ENCODE results near the gene PCSK4. TPM values are rescaled to one million over a fixed set of nuclear protein-coding genes. Genes with fewer than 3 reads are reported as not detected.

The PCSK4 gene
- total RNA-seq, 4 donors from 2014 or later = 1.4 to 2.4 (median 2.2) TPM

DNA sequence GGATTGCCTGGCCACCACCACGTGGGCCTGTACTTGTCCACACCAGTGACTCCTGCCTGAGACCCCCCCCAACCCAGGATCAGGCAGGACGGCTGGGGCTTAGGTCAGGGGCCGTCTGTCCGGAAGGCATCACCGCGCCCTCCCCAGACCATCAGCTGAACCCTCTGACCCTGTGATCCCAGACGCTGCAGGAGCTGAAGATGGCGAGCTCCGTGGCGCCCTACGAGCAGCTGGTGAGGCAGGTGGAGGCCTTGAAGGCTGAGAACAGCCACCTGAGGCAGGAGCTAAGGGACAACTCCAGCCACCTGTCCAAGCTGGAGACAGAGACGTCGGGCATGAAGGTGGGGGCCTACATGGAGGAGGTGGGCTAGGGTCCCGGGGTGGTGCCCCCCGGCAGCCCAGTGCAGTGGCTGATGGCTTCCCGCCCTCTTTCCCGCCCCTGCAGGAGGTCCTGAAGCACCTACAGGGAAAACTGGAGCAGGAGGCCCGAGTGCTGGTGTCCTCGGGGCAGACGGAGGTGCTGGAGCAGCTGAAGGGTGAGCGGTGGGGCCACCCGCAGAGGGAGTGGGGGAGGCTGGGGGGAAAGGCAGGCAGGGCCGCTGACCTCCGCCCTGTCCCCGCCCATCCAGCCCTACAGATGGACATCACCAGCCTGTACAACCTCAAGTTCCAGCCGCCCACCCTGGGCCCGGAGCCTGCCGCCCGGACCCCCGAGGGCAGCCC lies 37.2 kb downstream of the PCSK4 start:
- ATAC-seq (ENCODE audit: low FRiP score) (no peak), DNase-seq (ENCODE audit: low spot score) (no peak)
- no peak for TF ChIP-seq CTCF (IDR thresholded peaks at IDR 0.05)

DNA sequence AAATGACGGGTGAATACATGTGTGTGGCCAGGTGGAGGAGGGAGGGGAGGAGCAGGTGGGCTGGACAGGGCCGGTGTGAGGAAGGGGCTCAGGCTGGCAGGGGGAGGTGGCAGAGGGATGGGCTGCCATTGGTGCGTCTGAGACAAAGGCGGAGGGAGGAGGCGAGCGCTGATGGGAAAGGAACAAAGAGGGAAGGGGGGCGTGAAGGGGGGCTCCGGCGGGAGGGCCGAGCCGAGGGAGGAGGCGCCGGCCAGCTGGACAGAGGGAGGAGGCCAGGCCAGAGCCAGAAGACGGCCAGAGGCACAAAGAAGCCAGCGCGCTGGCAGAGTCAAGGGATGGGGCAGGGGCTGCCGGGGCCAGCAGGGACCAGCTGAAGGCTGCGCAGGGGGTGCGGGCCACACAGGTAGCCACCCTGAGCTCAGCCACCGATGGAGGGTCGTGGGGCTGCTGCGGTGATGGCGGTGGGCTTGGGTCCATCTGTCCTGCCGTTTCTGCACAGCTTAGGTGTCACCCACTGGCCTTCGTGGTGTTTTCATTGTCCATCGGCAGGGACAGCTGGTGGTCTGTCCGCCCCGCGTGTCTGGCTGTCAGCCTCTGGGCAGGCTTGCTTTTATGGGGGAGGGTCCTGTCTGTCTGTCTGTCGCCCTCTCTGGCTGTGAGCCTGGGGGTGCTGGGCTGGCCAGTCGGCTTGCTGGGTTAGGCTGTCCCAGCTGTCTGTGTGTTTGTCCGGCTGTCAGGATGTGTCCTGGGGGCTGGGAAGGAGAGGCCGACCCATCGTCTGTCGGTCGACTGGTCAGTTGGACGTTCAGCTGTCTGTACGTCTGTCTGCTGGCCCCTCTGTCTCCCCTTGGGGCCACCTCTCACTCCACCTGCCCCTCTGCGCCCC lies 38.0 kb downstream of the PCSK4 start:
- DNase-seq (ENCODE audit: low spot score) (no peak), ATAC-seq (ENCODE audit: low FRiP score) (no peak)
- no peak for TF ChIP-seq CTCF (IDR thresholded peaks at IDR 0.05)

GRCh38 chr19:1450735-1451731 lies 39.1 kb downstream of the PCSK4 start:
- DNase-seq (ENCODE audit: low spot score) = no peak
- TF ChIP-seq CTCF (IDR thresholded peaks at IDR 0.05) = no peak
- ATAC-seq (ENCODE audit: low FRiP score) = no peak

DNA sequence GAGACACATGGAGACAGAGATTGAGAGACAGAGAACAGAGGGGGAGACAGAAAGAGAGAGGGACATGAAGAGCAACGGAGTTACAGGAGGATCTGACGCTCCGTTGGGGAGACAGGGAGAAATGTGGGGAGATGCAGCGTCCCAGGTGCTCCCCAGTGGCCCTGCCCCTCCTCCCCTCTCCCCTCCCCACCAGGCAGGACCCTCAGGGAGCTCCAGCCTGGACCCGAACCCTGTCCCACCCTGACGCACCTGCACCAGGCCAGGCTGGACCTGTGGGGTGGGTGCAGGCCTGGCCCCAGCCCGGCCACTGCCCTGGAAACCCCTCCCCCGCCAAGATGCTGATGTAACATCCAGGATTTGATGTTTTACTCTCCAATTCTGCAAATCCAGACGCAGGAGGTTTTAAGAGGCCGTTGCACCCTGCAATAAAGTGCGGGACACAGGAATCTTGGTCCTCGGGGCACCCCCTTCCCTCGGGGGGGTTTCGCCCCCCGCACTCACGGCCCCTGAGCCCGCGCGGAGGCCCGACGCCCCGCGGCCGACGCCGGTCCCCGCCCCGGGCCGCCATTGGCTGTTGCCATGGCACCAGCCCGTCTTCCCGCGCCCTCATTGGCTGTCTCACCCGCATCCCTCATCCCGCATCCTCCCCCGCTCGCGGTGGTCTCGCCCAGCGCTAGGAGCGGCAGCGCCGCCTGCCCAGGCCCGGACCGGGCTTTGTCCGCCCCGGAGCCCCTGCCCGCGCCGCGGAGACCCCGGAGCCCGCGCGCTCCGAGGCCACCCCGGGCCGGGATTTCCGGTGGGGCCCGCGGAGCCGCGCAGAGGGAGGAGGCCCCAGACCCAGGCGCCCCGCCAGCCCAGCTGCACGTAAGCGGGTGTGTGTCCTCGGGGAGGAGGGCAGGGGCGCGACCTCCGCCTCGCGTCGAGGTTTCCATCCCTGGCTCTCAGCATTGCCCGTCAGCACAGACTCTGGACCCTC lies 40.4 kb downstream of the PCSK4 start, which contains the start of gene APC2:
Gene APC2, plus strand, starts transcription at position 655 of the 976 bp plus-strand sequence. CDS start 2,881 bp downstream, outside the sequence.
- no peak for TF ChIP-seq CTCF (IDR thresholded peaks at IDR 0.05)
- ATAC-seq (ENCODE audit: low FRiP score) (no peak), DNase-seq (ENCODE audit: low spot score) (no peak)

- TF ChIP-seq CTCF (IDR thresholded peaks at IDR 0.05) = no peak
- ATAC-seq (ENCODE audit: low FRiP score) = no peak
- no peak for DNase-seq (ENCODE audit: low spot score)
Observed at GRCh38 chr19:1447944-1448343, 42.2 kb downstream of the PCSK4 start.
